Trophoblast cell (in vitro differentiated cells and primary cell): Measurements from ENCODE around the gene PCIF1.
"Not testable (repeated sequence)": the region's sequence is repeated elsewhere in the genome, so short reads cannot be mapped to it uniquely, and the experiment has no call there.

Source experiments
- DNase-seq, 2 donors: peaks; one replicate each; pipeline ENCODE4 v3.0.0-alpha.2; 2016
- H2AFZ ChIP-seq: 2 replicates; pipeline ENCODE4 v1.6.1; 2013; ENCODE audit warnings: low read length, moderate library complexity, mild to moderate bottlenecking; ENCODE audit not compliant: insufficient read depth, poor library complexity
- H2AK5ac ChIP-seq: 2 replicates; pipeline ENCODE4 v1.6.1; 2013; ENCODE audit warnings: mild to moderate bottlenecking, low read length
- H2BK120ac ChIP-seq: 2 replicates; pipeline ENCODE4 v1.6.1; 2013; ENCODE audit warnings: low read length, mild to moderate bottlenecking, moderate library complexity; ENCODE audit not compliant: insufficient read depth, poor library complexity
- H2BK12ac ChIP-seq: 2 replicates; pipeline ENCODE4 v1.6.1; 2013; ENCODE audit warnings: mild to moderate bottlenecking, low read length, moderate library complexity
- H2BK5ac ChIP-seq: 2 replicates; pipeline ENCODE4 v1.6.1; 2013; ENCODE audit warnings: low read length, low read depth, moderate library complexity, mild to moderate bottlenecking; ENCODE audit not compliant: poor library complexity
- H3K14ac ChIP-seq: 2 replicates; pipeline ENCODE4 v1.6.1; 2013; ENCODE audit warnings: mild to moderate bottlenecking, low read length
- H3K18ac ChIP-seq: 2 replicates; pipeline ENCODE4 v1.6.1; 2013; ENCODE audit warnings: mild to moderate bottlenecking, low read length
- H3K23ac ChIP-seq: 2 replicates; pipeline ENCODE4 v1.6.1; 2013; ENCODE audit warnings: low read length
- H3K27ac ChIP-seq: 2 replicates; pipeline ENCODE4 v1.5.1; 2013; ENCODE audit warnings: low read depth, mild to moderate bottlenecking, inconsistent platforms, low read length, moderate library complexity
- H3K27me3 ChIP-seq: 2 replicates; pipeline ENCODE4 v1.6.1; 2013; ENCODE audit warnings: inconsistent platforms, mild to moderate bottlenecking, low read length, moderate library complexity; ENCODE audit not compliant: insufficient read depth
- H3K36me3 ChIP-seq, 2 experiments: 1 replicate in 1 of 2; 2 replicates in 1 of 2; pipeline ENCODE4 v1.6.1; 2013; ENCODE audit warnings: low read length in 2 of 2, mild to moderate bottlenecking in 2 of 2, moderate library complexity in 1 of 2; ENCODE audit not compliant: insufficient read depth in 2 of 2, control insufficient read depth in 1 of 2
- H3K4ac ChIP-seq: 2 replicates; pipeline ENCODE4 v1.6.1; 2013; ENCODE audit warnings: low read depth, mild to moderate bottlenecking, low read length, moderate library complexity
- H3K4me1 ChIP-seq, 2 experiments: 1 replicate in 1 of 2; 2 replicates in 1 of 2; pipeline ENCODE4 v1.6.1; 2013; ENCODE audit warnings: low read length in 2 of 2, mild to moderate bottlenecking in 2 of 2, moderate library complexity in 1 of 2; ENCODE audit not compliant: insufficient read depth in 2 of 2, control insufficient read depth in 1 of 2
- H3K4me2 ChIP-seq: 2 replicates; pipeline ENCODE4 v1.6.1; 2013; ENCODE audit warnings: inconsistent platforms, mild to moderate bottlenecking, low read length, moderate library complexity
- H3K4me3 ChIP-seq: 2 replicates; pipeline ENCODE4 v1.5.1; 2013; ENCODE audit warnings: mild to moderate bottlenecking, low read depth, low read length, inconsistent platforms
- H3K79me1 ChIP-seq: one replicate; pipeline ENCODE4 v1.6.1; 2013; ENCODE audit warnings: low read length
- H3K79me2 ChIP-seq: 2 replicates; pipeline ENCODE4 v1.6.1; 2013; ENCODE audit warnings: low read length, mild to moderate bottlenecking; ENCODE audit not compliant: control insufficient read depth, insufficient read depth, poor library complexity
- H3K9ac ChIP-seq: 2 replicates; pipeline ENCODE4 v1.6.1; 2013; ENCODE audit warnings: mild to moderate bottlenecking, low read length
- H3K9me3 ChIP-seq: 2 replicates; pipeline ENCODE4 v1.6.1; 2013; ENCODE audit warnings: low read depth, mild to moderate bottlenecking, control low read depth, inconsistent platforms, low read length; ENCODE audit not compliant: insufficient read depth
- H4K12ac ChIP-seq: 2 replicates; pipeline ENCODE4 v1.6.1; 2013; ENCODE audit warnings: low read depth, mild to moderate bottlenecking, low read length, moderate library complexity
- H4K8ac ChIP-seq: 2 replicates; pipeline ENCODE4 v1.6.1; 2013; ENCODE audit warnings: low read depth, mild to moderate bottlenecking, low read length, moderate library complexity
- H4K91ac ChIP-seq: one replicate; pipeline ENCODE4 v1.6.1; 2013; ENCODE audit warnings: low read depth, mild to moderate bottlenecking, low read length, moderate library complexity
- WGBS: extraction: QIAGEN DNeasy Blood & Tissue Kit; methylation state at CpG from one replicate; pipeline ENCODE4 v1.1.7; 2013; ENCODE audit warnings: missing lambda C conversion rate; ENCODE audit not compliant: insufficient read length, insufficient coverage; ENCODE audit errors: extremely low coverage; 5-methylcytosine and 5-hydroxymethylcytosine counted together

PCIF1 gene

DNA sequence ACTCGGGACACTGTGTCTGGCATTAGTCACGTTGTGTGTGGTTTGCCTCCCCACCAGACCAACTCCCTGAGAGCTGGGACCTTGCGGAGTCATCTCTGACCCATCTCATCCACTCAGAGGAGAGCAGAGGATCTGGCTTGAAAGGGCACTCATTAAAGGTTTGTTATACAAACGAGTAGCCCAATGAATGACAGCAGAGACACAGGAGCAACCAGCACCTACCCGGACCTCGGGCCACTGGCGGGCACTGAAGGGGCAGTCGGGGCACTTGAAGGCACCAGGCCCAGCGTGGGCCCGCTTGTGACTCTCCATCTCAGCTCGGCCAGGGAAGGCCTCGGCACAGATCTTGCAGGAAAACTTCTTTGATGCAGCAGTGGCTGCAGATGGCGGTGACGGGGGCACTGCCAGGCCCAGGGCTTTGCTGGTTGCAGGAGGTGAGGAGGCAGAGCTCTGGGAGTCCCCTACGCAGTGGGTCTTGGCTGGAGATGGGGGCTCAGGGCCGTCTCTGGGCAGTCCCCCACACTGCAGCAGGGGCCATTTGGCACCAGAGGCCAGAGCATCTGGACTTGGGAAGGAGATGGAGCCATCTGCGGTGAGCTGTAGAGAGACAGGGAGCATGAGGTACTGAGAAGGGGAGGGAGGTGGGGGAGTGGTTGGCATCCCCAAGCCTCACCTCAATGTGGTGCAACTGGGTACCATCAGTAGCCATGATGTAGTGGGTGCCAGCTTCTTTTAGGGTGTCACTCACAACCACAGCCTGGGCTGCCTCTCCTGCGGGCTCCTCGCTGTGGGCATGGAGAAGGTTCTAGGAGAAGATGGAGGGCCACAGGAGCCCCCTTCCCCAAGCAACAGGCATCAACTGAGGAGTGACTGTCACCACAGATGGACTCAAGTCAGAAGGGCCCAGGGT is 17.7 kb downstream of the PCIF1 start:
- Histone ChIP-seq H3K79me1 (no peaks in the 10 kb centered on the region), H3K4me3 (no peak overlapping the region), H3K4me2 (no peak overlapping the region), H3K4me1 (no peaks in the 10 kb centered on the region), H3K9ac (no peak overlapping the region), H3K79me2 (no peaks in the 10 kb centered on the region), H4K91ac (no peak overlapping the region), H2AK5ac (no peak overlapping the region), H2BK5ac (no peak overlapping the region), H3K23ac (no peak overlapping the region), H3K14ac (no peak overlapping the region), H3K9me3 (peaks cover 3% of the 10 kb centered on the region), H3K18ac (no peak overlapping the region), H2BK12ac (no peak overlapping the region), H3K27me3 (no peaks in the 10 kb centered on the region), H2BK120ac (no peak overlapping the region), H4K8ac (no peak overlapping the region), H3K36me3 (peaks cover 72% of the 10 kb centered on the region in 2 experiments), H3K27ac (no peak overlapping the region), H3K4ac (no peak overlapping the region), H2AFZ (no peak overlapping the region), H4K12ac (no peak overlapping the region)
- no CpG with 5 or more reads among the region's 19 CpGs for WGBS
- no peak for DNase-seq

DNA sequence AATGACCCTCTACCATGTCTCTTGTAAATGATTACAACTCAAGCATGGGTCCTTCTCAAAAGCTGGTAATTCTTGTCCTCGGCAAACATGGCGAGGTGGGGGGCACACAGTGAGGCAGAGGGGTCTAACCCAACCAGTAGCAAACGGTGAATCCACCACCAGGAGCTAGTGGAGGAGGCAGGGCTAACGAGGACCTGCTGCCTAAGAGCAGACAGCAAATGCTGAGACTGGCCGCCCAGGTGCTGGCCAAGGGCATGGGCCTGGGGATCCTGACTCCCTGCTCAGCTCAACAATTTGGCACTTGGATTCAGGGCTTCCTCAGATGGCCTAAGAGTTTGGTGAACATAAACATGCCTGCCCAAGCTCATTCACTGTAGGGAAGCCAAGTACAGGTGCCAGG is 18.4 kb downstream of the PCIF1 start:
- no peak overlapping the region for H3K4me2 ChIP-seq
- H4K12ac ChIP-seq: no peak overlapping the region
- no peak overlapping the region for H2AK5ac ChIP-seq
- no peaks in the 10 kb centered on the region for H3K79me1 ChIP-seq
- peaks cover 72% of the 10 kb centered on the region in 2 experiments for H3K36me3 ChIP-seq
- H3K23ac ChIP-seq: no peak overlapping the region
- peaks cover 3% of the 10 kb centered on the region for H3K9me3 ChIP-seq
- no peak overlapping the region for H3K4me3 ChIP-seq
- no CpG with 5 or more reads among the region's 5 CpGs for WGBS
- H2BK120ac ChIP-seq: no peak overlapping the region
- no peaks in the 10 kb centered on the region for H3K79me2 ChIP-seq
- no peak overlapping the region for H3K27ac ChIP-seq
- no peak overlapping the region for H2BK12ac ChIP-seq
- H3K14ac ChIP-seq: no peak overlapping the region
- H2AFZ ChIP-seq: no peak overlapping the region
- no peak overlapping the region for H4K91ac ChIP-seq
- no peak overlapping the region for H3K4ac ChIP-seq
- H4K8ac ChIP-seq: no peak overlapping the region
- no peaks in the 10 kb centered on the region for H3K27me3 ChIP-seq
- no peak overlapping the region for H2BK5ac ChIP-seq
- H3K4me1 ChIP-seq: no peaks in the 10 kb centered on the region
- no peak overlapping the region for H3K9ac ChIP-seq
- DNase-seq: no peak
- no peak overlapping the region for H3K18ac ChIP-seq

DNA sequence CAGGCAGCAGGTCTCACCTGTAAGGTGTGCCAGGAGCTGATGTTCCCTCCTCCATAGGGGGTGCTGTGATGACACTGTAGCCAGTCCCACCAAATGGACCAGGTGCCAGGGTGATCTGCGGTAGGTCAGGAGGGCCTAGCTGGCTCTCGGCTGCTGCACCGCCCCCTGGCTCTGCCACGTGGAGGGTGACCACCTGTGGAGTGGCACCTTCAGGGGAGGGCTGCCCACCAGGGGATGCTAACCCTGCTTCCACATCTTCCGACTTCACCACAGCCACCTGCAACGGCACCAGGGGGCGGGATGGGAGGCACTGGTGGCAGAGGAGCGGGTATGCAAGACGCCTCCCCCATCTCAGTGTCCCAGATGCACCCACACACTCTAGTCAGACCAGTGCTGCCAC is 19.2 kb downstream of the PCIF1 start:
- H3K4me2 ChIP-seq: no peak overlapping the region
- H3K36me3 ChIP-seq: peaks cover 70% of the 10 kb centered on the region in 2 experiments
- no peak overlapping the region for H3K9ac ChIP-seq
- no peak overlapping the region for H3K23ac ChIP-seq
- no peak overlapping the region for H4K12ac ChIP-seq
- H3K27me3 ChIP-seq: no peaks in the 10 kb centered on the region
- H3K18ac ChIP-seq: no peak overlapping the region
- no peak overlapping the region for H2BK120ac ChIP-seq
- no peak overlapping the region for H4K91ac ChIP-seq
- H3K14ac ChIP-seq: no peak overlapping the region
- H2BK5ac ChIP-seq: no peak overlapping the region
- H2AK5ac ChIP-seq: no peak overlapping the region
- H3K9me3 ChIP-seq: peaks cover 7% of the 10 kb centered on the region
- H4K8ac ChIP-seq: no peak overlapping the region
- no peaks in the 10 kb centered on the region for H3K79me1 ChIP-seq
- no peak overlapping the region for H2AFZ ChIP-seq
- WGBS: no CpG with 5 or more reads among the region's 9 CpGs
- no peak overlapping the region for H3K4ac ChIP-seq
- no peak for DNase-seq
- no peaks in the 10 kb centered on the region for H3K79me2 ChIP-seq
- H3K4me3 ChIP-seq: no peak overlapping the region
- H2BK12ac ChIP-seq: no peak overlapping the region
- H3K27ac ChIP-seq: no peak overlapping the region
- no peaks in the 10 kb centered on the region for H3K4me1 ChIP-seq

DNA sequence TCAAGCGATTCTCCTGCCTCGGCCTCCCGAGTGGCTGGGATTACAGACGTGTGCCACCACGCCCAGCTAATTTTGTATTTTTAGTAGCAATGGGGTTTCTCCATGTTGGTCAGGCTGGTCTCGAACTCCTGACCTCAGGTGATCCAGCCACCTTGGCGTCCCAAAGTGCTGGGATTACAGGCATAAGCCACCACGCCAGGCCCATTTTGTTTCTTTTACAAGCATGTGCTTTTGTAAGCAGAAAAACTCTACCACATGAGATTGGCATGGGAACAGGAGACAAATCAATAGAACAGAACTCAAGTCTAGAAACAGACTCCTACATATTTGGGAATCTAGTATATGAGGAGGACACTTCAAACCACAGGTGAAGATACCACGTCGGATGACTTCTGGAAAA is 21.8 kb downstream of the PCIF1 start:
- not testable (repeated sequence) for H3K9ac ChIP-seq, DNase-seq
- peaks cover 67 to 70% of the 10 kb centered on the region in 2 experiments for H3K36me3 ChIP-seq

More for the DNA sequence above, 21.8 kb downstream of the PCIF1 start:
- H3K9me3 ChIP-seq, H4K91ac ChIP-seq, H3K79me1 ChIP-seq, H3K79me2 ChIP-seq, H2AK5ac ChIP-seq, H3K27me3 ChIP-seq, H4K12ac ChIP-seq, H2BK120ac ChIP-seq, H3K23ac ChIP-seq, H3K4me1 ChIP-seq, H3K4me2 ChIP-seq, H2BK12ac ChIP-seq, H3K18ac ChIP-seq, H2AFZ ChIP-seq, H4K8ac ChIP-seq, H2BK5ac ChIP-seq, H3K14ac ChIP-seq, H3K4ac ChIP-seq, H3K4me3 ChIP-seq, H3K27ac ChIP-seq: not testable (repeated sequence)
- no CpG with 5 or more reads among the region's 10 CpGs for WGBS
